ENCODE data around the gene UBASH3A.

Gene UBASH3A

DNA sequence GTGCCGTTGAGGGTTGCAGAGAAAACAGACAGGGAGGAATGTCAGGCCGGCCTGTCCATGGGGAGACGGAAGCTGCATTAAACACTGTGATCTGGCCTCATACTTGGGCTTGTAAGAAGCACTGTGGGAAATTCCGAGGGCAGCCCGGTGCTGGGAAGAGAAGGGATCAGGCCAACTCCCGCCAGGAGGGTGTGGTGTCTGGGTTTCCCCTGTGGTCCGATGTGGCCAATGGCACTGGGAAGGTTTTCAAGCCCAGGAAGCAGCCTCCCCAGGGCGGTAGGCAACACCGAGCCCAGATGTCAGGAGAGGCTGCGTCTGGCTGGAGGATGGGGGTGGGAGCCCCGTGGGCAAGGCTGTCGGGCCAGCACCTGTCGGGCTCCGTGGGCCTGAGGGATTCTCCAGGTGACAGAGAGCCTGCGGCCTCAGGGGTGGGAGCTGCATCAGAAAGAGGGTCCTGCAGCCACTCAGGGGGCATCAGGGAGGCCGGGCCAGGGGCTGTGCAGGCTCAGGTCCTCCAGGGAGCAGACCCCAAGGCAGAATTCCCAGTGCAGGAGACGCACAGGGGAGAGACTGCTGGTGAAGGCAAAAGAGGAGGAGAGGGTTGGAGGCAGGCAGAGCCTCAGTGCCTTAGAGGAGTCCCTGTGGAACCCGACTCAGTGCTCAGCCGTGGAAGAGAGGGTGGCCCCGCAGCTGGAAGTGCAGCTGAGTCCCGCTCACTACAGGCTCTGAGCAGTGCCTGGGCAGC, 8.4 kb downstream of the UBASH3A start:
- DNase-seq (ENCODE audit: low spot score): no peak

DNA sequence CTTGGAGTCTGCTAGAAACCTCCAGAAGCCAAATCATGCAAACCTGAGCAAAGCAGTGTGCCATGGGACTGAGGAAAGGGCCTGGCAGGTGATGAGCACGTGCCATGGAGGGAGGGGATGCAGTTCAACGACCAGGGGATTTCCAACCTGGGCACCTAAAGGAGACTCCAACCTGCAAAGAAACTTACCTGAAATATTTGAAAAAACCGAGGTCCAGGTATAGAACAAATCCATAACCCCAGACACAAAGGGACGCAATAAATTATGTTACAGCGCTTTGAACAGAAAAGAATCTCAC, 8.9 kb downstream of the UBASH3A start:
- DNase-seq (ENCODE audit: low spot score): no peak

DNA sequence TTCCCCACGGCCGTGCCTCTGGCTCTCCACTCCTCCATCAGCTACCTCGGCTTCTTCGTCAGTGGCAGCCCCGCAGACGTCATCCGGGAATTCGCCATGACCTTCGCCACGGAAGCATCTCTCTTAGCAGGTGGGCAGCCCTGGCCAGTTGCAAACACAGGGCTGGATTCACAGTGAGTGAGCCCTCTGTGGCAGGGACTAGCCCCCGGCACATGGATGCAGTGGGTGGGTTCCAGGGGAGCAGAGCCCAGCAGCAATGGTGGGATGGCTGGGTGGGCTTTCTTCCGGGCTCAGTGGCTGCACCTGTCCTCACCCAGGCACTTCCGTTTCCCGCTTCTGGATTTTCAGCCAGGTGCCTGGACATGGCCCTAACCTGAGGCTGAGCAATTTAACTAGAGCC, 9.4 kb downstream of the UBASH3A start:
- no peak for DNase-seq (ENCODE audit: low spot score)

DNA sequence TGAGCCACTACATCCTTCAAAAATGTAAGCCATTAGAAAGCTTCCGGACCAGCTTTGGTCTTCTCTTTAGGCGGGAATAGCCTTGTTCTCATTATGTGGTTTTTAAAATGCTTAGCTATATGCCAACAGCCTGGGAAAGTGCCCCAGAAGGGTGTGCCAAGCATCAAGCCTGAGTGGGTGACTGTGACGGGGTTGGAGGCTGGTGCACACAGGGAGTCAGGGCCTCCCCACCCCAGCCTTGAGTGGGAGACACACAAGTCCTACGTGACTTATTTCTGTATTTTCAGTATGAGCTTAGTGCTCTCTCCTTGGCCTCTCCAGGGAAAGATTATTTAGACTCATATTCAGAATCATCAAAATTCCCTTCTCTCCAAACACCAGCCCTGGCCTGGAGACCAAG, 9.8 kb downstream of the UBASH3A start:
- no peak for DNase-seq (ENCODE audit: low spot score)

DNA sequence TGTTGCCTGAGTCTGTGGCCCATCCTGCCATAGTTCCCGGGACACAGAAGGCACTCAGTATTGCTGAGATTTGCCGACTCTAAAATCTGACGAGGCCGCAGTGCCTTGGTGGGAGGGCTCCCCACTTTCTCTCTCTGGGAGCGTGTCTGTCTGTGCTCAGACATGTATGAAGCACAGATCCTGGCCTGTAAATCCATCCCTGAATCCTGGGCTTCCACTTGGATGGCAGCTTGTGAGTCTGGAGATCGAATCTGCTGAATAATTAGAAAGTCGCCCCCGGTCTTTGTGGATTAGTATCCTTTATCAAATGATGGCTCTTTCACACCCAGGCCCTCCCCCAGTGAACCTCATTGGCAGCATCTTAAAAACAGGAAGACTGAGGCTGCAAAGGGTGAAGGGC, 10.4 kb downstream of the UBASH3A start:
- no peak for DNase-seq (ENCODE audit: low spot score)

DNA sequence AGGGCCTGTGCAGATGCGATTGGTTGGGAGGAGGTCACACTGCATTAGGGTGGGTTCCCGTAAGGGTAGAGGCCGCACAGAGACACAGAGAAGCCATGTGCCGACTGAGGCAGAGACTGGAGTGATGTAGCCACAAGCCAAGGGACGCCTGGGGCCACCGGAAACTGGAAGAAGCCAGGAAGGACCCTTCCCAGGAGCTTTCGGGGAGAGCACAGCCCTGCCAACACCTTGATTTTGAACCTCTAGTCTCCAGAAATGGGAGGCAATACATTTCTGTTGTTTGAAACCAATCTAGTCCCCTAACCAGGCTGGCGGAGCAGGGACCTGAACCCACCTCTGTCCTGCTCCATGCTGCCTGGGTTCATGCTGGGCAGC, 10.8 kb downstream of the UBASH3A start:
- no peak for DNase-seq (ENCODE audit: low spot score)

DNA sequence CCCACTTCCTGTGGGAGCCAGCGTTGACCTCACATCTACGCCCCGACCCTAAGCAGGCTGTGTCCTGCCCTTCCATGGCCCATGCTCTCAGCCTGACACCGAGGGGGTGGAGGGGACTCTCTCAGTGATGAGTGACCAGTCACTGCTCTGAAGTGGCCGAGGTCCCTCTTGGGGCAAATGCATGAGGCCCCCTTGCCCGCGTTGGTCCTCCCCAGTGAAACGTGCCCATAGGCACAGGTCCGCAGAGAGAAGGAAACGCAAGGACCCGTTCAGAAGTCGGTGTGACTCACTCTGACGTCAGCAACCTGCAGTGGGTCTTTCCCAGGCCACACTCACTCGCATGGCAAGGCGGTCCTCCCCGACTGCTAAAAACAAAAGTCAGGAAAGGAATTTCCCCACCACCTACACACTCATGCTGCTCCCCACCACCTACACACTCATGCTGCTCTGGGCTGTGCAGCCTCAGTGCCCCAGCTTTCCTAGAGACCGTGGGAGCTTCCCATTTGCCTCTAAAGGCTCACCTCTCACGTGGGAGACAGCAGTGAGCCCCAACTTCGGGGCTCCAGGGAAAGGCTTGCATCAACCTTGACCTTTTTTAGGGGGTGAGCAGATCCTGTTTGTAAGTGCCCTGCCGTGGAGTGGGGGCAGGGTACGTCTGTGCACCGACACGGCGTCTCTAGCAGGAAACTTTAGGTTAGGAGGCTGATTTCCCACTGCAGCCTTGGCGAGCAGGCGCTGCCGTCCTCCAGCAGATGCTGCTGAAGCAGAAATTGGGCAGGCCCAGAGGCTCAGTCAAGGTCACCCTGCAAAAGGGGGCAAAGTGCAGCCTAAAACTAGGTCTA, 11.4 kb downstream of the UBASH3A start:
- no peak for DNase-seq (ENCODE audit: low spot score)

DNA sequence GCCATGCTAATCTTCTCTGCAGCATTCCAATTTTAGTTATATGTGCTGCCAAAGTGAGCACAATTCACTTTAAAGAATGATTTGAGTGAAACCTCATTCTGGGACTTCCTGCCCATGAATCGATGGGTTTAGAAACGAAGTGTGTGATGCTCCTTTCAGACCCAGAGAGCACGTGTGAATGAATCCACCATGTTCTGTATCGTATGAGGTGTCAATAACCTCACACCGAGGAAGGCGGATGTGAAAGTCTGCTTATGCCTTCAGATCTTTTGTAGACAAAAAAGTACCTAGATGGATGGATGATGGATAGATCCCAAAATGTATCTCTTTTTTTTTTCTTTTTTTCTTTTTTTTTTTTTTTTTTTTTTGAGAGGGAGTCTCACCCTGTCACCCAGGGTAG, 13.8 kb downstream of the UBASH3A start:
- DNase-seq (ENCODE audit: low spot score): no peak

DNA sequence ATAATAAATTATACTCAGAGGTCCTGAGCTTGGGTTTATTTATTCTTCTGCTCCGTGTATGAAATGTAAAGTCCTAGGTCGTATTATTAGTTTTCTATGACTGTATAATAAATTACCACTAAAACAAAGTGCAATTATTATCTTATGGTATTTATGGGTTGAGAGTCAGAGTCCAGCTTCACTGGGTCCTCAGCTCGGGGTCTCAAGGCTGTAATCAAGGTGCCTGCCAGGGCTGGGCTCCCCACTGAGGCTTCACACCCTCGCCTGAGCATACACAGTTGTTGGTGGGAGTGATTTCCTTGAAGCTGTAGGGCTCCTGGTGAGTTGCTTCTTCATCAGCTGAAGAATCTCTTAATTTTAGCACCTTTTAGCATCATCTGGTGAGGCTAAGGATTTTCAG, 15.2 kb downstream of the UBASH3A start:
- no peak for DNase-seq (ENCODE audit: low spot score)

DNA sequence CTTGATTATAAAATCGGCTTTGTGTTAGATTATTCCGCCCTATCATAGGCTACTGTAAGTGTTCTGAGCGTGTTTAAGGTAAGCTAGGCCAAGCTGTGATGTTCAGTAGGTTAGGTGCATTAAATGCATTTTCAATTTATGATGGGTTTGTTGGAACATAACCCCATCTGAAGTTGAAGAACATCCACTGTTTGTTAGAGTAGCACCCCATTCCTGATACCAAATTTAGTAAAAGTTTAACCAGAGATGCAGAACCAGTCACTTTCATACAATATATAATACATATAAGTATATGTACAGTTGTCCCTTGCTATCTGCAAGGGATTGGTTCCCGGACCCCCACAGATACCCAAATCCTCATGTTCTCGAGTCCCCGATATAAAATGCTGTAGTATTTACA, 16.1 kb downstream of the UBASH3A start:
- DNase-seq (ENCODE audit: low spot score): no peak

DNA sequence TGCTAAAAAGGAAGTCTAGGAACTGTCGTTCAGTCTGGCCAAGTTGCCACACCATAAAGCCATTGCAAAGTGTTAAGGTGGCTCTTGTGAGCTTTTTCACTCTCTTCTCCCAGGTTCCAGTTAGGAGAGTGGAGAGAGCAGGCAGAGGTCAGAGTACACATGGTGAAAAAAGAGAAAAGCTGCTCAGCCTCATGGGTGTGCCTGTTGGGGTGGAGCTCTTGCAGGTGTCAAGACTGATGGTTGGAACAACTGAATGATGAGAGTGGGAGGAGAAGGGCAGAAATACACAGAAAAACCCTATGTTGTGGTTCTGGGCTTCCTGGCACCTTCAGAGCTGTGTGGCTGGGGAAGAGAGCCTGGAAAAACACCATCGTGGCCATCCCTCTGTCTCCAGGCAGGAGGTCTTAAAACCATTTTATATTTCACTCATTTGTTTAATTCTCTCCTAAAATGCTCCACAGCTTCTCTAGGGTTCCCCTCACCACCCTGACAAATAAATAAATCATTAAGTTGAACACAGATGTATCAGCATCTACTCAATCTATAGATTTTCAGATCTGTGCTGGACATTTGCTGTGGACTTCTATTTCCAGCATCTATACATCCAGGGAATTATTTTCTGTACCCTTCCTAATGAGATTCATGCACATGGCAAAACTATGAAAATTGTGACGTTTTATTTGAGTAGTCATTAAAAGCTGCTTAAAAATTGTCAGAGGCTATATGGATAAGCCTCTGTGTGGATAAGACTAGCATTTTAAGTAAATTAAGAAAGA, 17.5 kb downstream of the UBASH3A start:
- DNase-seq (ENCODE audit: low spot score): no peak

DNA sequence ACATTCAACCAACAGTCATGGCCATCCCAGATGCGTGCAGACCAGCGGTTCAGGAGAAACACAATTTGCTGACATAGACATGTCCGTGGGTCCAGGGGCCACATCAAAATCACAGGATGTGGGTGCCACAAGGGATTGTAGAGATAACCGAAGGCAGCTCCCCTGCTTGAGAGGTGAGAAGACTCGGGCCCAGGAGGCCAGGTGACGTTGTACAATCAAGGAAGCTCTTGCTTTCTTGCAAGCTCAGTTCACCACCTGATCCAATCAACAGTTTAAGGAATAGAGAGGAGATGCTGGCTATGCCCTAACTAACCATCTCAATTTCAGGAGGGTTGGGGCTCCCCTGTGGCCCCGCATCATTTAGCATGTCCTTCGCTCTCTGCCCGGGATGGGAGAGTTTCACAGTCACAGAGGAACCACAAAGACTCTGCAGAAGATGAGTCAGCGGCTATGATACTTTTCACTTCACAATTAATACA, 19.5 kb downstream of the UBASH3A start:
- no peak for DNase-seq (ENCODE audit: low spot score)

DNA sequence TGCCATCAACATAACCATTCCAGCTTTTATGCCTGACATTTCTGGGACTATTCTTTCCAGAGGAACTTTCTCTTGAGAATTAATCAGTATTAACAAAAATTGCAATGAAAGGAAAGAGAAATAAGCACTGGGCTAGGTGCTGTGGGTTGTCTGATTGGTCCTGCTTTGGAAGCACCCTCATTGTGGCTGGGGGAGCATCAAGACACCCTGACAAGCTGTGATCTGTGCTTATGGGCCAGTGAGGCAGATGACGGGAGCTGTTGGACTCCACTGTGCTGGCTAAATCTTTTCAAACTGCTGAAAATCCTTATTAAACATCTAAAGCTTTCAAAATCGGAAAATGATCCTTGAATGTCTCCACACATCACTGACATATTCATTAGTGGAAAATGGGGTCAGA, 20.0 kb downstream of the UBASH3A start:
- no peak for DNase-seq (ENCODE audit: low spot score)

DNA sequence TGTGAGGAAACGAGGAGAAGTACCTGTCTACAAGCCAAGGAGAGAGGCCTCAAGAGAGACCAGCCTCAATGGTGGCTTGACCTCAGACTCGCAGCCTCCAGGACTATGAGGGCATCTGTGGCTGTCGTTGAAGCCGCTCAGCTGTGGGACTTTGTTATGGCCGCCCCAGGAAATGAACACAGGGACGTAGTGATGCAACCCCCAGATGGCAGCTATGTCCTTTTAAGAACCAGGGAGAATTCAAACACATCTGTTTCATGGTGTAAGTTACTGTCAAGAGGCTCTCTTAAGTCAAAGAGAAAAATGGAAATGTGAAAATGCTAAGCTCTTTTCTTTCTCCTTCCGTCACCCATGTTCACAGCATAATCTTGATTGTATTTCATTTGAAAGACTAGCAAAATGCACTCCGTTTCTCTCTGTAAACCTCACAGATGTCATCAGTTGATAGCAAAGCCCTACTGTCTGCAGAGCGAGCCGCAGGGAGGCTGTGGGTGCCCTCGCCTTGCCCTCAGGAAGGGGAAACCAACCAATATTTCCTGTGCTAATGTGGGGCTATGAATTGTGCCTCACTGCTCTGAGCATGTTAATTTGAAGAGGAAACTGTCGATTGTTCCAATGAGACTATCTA, 21.3 kb downstream of the UBASH3A start:
- no peak for DNase-seq (ENCODE audit: low spot score)

DNA sequence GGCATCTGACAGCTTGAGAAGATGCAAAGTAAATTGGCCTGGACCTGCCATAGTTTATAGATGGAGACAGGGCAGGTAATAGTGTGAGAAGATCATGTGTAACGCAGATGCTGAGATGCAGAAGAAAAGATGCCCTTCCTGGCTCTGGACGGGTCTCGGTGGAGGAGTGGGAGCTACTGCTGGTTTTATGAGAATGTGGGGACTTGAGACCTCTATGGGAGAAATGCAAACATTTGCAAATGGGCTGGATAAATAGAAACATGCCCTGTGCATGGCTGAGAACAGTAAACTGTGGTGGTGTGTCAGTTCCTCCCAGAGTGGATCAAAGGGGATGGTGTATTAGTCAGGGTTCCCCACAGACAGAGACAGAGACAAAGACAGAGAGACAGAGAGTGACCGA, 21.9 kb downstream of the UBASH3A start:
- DNase-seq (ENCODE audit: low spot score): no peak

DNA sequence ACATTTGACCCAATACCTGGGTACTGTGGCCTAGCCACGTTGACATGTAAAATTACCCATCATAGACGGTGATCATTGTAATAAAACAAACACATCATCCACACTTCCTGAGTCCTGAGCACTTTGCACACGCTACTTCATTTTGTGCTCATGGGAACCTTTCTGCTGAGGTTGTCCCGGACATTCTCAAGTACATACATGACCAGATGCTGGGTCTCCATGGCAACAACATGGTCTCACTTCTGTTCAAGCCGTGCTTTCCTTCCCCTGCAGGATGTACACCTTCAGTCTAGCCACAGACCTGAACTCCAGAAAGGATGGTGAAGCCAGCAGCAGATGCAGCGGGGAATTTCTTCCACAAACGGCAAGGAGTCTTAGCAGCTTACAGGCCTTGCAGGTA, 22.7 kb downstream of the UBASH3A start:
- no peak for DNase-seq (ENCODE audit: low spot score)

DNA sequence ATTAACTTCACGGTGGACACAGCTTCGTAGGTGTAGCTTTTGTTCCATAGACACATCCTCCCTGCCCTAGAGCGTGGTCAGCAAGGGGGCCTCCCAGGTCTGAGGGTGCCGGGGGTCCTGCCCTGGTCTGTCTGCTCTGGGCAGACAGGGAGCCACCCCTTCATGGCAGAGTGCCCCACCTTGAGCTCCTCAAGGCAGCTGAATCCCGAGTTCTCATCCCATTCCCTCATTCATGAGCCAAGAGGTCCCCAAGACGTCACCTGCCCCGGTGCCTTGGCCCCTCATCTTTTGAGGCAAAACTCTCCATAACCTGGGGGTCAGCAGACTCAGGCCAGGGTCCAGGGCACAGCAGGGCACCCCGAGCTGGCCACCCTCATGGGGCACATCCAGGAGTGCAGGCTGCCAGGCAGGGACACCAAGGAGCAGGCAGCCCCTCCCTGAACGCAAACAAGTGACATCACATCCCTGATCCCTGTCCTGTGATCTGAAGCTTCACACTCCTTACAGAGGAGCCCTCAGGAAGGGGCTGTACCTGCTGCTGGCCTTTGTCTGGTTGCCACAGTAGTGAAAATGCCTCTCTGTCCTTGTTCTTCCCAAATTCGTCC, 23.3 kb downstream of the UBASH3A start:
- no peak for DNase-seq (ENCODE audit: low spot score)

DNA sequence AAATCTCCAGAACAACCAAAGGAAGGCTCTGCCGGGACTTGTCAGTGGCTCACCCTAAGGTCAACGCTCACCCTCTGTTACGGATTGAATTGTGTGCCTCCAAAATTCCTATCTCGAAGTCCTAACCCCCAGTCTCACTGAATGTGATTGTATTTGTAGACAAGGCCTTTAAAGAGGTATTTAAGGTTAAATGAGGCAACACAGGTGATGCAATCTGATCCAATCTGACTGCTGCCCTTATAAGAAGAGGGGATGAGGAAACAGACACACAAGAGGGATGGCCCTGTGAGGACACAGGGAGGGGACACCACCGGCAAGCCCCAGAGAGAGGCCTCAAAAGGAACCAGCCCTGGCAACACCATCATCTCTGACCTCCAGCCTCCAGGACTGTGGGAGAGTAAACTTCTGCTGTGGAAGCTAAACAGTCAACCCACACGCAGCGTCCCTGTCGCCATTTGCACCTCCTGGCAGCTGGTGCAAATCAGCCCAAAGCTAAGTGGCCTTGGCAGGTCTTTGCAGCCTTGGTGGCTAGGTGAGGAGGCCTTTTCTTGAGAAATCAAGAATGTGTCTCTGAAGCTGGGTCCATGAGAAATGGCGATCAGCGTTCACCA, 24.2 kb downstream of the UBASH3A start:
- DNase-seq (ENCODE audit: low spot score): no peak

DNA sequence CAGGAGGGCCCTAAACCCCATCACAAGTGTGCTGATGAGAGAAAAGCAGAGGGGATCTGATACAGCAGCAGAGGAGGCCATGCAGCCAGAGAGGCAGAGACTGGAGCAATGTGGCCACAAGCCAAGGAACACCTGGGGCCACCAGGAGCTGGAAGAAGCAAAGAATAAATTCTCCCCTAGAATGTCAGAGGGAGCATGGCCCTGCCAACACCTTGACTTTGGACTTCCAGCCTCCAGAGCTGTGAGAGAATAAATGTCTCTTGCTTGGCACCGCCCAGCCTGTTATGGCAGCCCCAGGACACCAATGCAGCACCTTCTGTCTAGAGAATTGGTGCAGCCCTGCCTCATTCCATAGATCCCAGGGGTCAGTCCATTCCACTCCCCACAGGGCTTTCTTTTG, 25.3 kb downstream of the UBASH3A start:
- DNase-seq (ENCODE audit: low spot score): no peak

DNA sequence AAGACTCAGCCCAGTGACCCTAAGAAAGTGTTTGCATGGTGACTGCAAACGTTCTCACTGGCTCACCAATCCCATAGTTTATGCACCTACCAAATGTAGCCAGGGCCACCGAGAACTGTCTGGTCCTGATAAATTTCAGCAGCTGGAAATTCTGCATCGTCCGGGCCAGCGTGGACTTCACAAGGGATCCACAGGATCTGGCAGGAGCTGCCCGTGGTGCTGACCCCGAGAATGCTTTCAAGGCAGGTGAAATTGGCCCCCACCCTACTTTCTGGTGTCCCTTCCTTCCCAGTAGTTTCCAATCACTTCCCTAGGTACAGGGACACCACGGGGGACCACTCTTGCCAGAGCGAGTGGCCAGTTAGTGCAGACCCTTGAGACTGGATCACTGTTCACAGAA, 26.2 kb downstream of the UBASH3A start:
- no peak for DNase-seq (ENCODE audit: low spot score)

DNA sequence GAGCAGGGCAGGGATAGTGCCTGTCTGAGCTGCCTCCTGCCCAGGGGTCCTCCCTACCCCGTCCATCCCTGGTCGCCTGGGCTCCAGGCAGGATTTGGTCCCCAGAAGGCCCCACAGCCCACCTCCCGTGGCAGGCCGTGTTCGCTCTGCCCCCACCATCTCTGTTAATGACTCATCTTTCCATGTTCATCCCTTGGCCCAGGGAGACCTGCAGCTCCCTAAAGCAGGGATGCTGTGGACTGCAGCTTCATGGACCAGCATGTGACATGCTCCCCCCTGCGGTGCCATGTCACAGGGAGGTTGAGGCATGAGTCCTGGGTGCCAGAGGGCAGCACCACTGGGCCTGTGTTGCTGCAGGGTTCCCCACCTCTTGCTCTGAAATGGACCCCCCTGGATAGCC, 26.8 kb downstream of the UBASH3A start:
- DNase-seq (ENCODE audit: low spot score): no peak

DNA sequence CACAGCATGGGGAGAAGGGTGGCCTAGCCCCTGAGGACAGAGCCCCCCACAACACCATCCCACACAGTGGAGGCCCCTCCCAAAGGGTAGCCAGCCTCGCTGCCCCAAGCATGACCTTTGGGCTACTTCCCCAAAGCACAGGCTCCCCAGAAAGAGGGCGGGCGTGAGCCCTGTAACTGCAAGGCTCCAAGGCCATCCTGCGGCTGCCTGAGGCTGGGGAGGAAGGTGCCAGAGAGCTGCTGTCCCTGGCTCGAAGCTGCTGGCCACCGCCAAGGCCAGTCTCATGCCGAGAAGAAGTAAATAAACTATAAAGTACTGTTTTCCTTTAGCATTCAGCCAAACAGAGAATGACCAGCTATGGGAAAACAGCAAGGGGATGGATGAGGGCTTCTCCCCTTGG, 27.5 kb downstream of the UBASH3A start:
- DNase-seq (ENCODE audit: low spot score): no peak
